HTR-8/SVneo (cell line): ENCODE results near the gene MOB1B.
"Not testable (repeated sequence)": the region's sequence is repeated elsewhere in the genome, so short reads cannot be mapped to it uniquely, and the experiment has no call there.

ENCODE experiments used
- DNase-seq: peaks from one replicate; pipeline ENCODE4 v3.0.0; 2011; ENCODE audit warnings: low spot score, mixed read lengths; ENCODE audit not compliant: insufficient read length
- FAIRE-seq: peaks from 2 replicates; lab custom pipeline; 2011; peaks lifted over from hg19 to GRCh38; lab: Jason Lieb, UNC

Gene MOB1B

DNA sequence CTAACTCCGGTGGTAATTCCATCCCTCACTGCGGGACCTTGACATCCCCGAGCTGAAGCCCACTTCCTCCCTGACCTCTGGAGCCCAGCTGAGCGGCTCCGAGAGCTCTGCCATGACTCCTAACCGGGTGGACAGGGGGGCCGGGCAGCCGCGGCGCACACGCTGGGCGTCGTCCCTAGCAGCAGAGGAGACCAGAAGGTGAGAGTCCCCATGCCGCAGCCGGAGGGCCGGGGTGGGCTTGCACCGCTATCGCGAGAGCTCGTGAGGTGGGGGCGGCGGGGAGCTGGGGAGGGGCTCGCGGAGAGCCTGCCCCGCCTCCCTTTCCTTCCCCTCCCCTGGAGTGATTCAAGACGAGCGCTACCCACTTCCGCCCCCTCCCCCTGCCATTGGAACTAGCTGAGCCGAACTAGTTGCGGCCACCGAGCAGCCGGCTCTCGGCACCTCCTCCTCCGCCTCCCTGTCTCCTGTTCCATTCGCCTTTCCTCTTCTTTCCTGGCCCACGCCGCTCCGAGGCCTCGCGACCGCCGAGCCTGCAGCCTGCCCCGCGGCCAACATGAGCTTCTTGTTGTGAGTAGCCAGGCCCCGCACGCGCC, at the start of gene MOB1B:
Gene MOB1B, plus strand, starts transcription at position 386 of the 593 bp plus-strand sequence. Its CDS starts 168 bp downstream, at position 554.
- DNase-seq: peak; percentile 73
- FAIRE-seq: no peak

GRCh38 chr4:70855464-70855863, 46.7 kb upstream of the MOB1B start:
- DNase-seq: no peak
- no peak for FAIRE-seq

DNA sequence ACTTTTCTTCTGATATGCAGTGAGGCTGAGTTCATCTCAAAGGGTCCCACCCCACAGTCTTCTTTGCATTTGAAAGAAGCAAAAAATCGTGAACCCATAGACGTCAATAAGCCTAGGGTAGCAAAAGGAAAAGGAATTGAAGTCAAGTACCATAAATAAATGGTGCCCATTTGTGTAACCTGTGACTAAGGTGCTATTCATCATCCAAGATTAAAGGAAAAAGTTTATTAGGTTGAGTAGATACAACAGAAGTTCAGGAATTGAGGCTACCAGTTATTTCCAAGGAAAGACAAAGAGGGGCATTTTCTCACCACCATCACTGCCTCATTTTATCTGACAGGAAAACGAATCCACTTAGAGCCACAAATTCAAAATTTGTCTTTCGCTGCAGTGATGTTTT, 43.7 kb upstream of the MOB1B start:
- FAIRE-seq (no peak), DNase-seq (no peak)

DNA sequence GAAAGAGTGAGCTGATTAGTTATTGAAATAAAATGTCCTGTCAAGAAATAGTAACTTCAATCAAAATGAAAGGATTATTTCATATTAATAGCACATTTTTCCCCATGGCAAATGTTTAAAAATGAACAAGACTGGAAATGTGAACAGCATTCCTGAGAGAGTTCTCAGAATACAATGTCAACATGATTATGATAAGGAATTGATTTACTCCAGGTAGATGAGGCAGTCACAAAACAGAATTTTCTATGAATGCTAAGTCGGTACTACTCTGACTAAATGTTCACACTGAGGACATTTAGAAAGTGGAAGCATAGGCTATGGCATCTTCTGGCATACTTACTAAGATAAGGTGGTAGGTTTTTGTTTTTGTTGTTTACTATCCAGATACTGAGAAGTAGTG, 43.1 kb upstream of the MOB1B start:
- DNase-seq (no peak), FAIRE-seq (no peak)

- no peak for DNase-seq
Observed at GRCh38 chr4:70863099-70863790, 38.9 kb upstream of the MOB1B start.

DNA sequence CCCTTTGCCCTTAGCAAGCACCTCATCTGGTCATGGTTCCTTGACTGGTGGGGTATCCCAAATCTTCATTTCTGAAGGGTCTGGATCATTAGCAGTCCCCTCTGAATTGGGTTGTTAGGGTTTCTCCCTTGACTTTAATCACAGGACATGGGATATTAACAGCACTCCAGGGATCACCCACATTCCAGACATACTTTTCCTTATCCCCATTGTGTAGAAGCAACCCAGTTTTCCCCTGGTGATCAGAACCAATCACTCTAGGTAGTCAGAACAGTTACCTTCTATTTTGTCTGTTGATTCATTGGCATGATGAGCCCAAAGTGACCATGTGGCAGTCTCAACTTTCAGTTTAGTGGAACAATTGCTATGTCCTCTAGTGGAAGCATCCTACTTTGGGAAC, 33.4 kb upstream of the MOB1B start:
- no peak for FAIRE-seq

More at GRCh38 chr4:70863099-70863790, 38.9 kb upstream of the MOB1B start:
- no peak for FAIRE-seq

GRCh38 chr4:70873216-70873615, 29.0 kb upstream of the MOB1B start:
- FAIRE-seq: no peak
- DNase-seq: no peak

More for the DNA sequence above, 33.4 kb upstream of the MOB1B start:
- DNase-seq: no peak

- no peak for DNase-seq
- FAIRE-seq: no peak
Observed at GRCh38 chr4:70874268-70875156, 27.7 kb upstream of the MOB1B start.

GRCh38 chr4:70877556-70877955, 24.6 kb upstream of the MOB1B start:
- DNase-seq (no peak), FAIRE-seq (no peak)

GRCh38 chr4:70880739-70881138, 21.4 kb upstream of the MOB1B start:
- FAIRE-seq: no peak
- DNase-seq: no peak

DNA sequence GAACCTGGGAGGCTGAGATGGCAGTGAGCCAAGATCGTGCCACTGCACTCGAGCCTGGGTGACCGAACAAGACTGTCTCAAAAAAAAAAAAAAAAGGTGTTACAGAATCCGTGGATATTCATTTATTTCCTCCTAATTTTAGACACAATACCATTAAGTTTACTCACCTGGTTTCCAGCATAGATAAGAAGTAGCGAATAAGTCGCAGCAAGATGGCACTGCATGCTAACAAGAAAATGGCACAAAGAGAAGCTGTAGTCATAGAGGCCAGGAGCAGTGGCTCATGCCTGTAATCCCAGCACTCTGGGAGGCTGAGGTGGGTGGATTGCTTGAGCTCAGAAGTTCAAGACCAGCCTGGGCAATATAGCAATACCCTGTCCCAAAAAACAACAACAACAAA, 17.0 kb upstream of the MOB1B start:
- no peak for FAIRE-seq
- no peak for DNase-seq

DNA sequence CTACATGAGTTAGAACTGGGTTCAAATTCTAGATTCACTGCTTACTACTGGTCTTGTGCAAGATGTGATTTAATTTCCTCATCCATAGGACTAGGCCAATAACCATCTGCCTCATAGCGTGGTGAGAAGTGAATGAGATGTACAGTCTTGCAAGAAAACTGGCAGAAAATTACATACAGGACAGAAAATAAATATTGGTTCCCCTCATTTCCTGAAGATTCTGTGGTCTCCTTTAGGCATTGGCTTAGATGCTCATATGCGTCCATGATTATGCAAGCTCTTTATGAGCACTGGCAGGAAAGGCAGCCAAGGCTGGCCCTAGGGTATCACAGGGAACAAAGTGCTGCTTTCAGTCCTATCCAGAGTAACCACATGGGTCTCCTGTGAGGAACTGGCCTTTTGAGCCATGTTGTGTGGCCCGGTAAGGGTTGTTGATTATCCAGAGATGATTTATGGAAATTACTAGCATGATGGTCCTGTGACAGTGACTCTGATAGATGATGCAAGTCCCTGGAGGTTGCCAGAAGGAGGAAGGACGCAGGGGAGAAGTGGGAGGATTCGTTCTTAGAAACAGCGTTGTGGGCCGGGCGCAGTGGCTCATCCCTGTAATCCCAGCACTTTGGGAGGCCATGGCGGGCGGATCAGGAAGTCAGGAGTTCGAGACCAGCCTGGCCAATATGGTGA, 9.9 kb upstream of the MOB1B start:
- no peak for FAIRE-seq
- no peak for DNase-seq

DNA sequence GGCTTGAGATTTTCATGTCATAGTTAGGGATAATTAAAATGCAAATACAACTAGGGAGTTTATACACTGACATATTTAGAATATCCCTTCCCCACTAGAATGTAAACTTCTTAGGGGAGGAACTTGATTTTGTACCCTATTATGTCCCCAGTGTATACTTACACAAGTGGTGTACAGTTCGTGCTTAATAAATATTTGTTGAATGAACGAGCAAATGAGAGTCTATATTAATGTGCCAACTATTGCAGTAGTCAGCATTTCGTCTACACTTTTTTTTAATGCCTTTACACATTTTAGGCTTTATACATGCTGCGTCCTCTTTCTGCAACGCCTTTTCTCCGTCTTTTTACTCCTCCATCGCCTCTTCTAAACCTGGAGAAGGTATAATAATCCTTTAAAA, 8.4 kb upstream of the MOB1B start:
- FAIRE-seq (no peak), DNase-seq (no peak)

GRCh38 chr4:70895405-70895804, 6.8 kb upstream of the MOB1B start:
- no peak for DNase-seq
- FAIRE-seq: no peak

DNA sequence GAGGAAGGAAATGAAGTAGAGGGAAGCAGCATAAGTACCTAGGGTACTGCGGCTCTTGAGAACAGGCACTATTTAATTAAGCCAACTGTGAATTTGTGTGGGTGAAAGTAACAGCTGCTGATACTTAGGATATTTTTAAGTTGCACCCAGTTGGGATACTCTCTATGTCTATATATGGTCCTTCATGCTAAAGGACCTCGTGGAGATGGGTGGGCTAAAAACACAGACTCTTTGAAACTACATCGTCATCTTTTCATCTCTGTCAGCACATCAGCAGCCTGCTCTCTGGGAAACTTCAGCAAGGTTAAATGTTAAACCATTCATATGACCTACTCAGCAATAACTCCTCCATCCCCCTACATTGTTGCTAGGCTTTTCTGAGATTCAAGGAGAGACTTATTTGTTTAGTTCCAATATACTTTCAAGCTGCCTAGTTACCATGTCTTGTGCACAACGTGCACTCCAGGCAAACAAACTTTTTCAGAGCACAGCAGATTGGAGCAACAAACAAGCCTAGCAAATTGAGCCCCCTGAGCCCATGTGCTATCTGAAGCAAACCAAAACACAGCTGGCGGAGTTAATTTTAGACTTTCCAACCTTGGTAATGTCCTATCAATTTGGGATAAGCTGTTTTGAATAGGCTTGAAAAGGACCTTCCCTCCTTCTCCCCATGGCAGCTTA, 6.2 kb upstream of the MOB1B start:
- FAIRE-seq (no peak), DNase-seq (no peak)

DNA sequence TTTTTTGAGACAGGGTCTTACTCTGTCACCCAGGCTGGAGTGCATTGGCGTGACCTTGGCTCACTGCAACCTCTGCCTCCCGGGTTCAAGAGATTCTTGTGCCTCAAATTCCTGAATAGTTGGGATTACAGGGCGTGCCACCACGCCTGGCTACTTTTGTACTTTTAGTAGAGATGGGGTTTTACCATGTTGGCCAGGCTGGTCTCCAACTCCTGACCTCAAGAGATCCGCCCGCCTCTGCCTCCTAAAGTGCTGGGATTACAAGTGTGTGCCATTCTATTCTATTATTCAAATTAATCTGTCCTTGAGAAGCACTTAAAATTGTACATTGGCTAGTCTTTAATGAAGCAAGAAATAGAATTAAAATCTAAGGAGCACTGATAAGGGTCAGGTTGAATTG, 3.6 kb upstream of the MOB1B start:
- FAIRE-seq, DNase-seq: not testable (repeated sequence)

GRCh38 chr4:70901607-70901983, 574 bp upstream of the MOB1B start:
- FAIRE-seq: no peak
- DNase-seq: no peak

GRCh38 chr4:70902577-70903290, 565 bp downstream of the MOB1B start:
- no peak for FAIRE-seq
- peak; percentile 12 for DNase-seq

- no peak for DNase-seq
- no peak for FAIRE-seq
Observed at GRCh38 chr4:70903291-70903603, 1.1 kb downstream of the MOB1B start.
